Superior temporal gyrus (tissue), 1 donor: ENCODE results near the gene LRRC71.

Experiments used
- DNase-seq: peaks from one replicate; pipeline ENCODE4 v3.0.0-alpha.2; 2016; ENCODE audit errors: extremely low spot score

Gene LRRC71

DNA sequence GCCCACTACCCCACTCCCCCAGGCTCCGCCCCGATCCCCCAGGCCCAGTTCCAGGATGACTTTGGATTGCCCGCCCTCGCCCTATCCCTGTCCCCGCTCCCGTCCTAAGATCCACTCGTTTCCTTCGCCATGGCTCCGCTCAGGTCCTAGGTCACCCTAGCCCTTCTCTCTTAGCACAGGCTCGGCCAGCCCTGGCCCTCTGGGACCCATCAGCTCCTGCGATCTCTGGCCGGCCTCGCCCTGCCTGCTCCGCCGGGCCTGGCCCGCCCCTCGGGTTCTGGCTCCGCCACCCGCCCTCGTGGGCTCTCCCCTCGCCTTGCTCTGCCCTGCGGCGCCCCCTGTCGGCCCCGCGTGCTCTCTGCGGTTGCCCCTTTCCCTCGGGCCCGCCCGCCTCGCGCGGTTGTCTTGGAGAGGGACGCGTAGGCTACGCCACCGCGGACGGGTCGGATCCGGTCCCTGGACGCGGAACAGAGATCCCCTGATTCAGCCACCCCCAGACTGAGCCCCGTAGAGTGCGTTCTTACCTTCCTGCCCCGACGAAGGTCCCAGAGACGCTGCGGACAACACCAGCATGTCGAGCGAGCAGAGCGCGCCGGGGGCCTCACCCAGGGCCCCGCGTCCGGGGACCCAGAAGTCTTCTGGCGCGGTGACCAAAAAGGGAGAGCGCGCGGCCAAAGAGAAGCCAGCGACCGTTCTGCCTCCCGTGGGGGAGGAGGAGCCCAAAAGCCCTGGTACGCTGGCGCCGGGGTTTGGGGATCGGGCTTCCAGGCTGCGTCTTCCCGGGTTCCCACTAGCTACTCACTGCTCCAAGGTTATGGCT, at the start of gene LRRC71:
TSS of gene LRRC71 (plus strand) at position 400 of the 820 bp plus-strand sequence. CDS start at position 572, 172 bp downstream.
- peak; percentile 52 for DNase-seq

DNA sequence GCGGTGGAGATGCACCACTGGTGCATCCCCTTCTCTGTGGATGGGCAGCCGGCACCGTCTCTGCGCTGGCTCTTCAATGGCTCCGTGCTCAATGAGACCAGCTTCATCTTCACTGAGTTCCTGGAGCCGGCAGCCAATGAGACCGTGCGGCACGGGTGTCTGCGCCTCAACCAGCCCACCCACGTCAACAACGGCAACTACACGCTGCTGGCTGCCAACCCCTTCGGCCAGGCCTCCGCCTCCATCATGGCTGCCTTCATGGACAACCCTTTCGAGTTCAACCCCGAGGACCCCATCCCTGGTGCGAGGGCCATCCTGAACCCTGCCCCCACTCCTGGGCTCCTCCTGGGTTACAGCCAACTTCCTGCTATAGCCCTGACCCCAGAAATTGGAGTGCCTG, 46.8 kb upstream of the LRRC71 start:
- no peak for DNase-seq

DNA sequence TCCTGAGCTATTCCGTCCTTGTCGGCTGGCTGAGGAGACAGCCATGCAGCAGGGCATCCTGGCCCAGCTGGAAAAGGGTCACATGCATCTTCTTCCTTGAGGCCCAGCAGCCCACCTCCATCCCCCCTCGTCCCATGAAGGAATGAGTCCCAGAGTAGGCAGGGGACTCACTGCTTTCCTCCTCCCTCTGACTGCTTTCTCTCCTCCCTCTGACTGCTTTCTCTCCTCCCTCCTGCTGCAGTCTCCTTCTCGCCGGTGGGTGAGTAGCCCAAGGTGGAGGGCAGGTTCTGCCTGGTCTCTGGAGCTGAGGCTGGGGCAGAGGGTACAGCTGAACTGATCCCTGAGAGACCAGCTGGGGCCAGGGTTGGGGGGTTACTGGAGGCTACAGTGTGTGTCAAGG, 46.3 kb upstream of the LRRC71 start:
- no peak for DNase-seq

DNA sequence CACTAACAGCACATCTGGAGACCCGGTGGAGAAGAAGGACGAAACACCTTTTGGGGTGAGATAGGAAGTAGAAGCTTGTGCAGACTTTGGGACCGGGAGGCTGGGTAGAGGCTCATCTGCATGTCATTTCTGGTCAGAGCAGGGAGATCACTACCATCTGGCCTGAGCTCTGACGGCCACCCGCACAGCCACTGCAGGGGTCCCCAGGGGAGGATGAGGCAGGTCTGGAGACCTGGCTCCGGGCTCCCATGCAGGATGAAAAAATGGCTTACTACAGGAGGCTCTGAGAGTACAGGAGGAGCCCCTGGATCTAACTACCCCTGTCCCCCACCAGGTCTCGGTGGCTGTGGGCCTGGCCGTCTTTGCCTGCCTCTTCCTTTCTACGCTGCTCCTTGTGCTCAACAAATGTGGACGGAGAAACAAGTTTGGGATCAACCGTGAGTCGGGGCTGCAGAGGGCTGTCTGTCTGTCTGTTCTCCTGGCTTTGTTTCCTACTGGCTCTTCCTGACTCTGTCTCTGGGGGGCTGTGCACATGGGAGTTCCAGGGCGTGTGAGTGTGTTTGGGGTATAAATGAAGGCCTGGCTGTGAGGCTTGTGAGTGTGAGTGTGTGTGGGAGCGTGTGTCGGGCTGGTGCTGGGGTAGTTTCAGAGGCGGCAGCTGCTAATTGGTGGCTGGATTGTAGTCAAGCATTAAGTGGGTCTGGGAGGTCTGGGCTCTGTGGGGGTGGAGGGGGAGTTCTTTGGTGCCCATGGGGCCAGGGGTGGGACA, 45.7 kb upstream of the LRRC71 start:
- no peak for DNase-seq

DNA sequence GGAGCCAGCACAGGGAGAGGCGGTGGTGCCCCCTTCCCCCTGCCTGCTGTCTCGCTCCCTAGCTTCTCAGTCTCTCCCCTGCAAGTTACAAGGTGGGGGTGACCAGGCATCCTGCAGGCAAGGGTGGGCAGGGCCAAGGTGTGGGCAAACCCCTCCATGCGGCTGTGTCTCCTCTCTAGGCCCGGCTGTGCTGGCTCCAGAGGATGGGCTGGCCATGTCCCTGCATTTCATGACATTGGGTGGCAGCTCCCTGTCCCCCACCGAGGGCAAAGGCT, 45.2 kb upstream of the LRRC71 start:
- DNase-seq, result no peak

DNA sequence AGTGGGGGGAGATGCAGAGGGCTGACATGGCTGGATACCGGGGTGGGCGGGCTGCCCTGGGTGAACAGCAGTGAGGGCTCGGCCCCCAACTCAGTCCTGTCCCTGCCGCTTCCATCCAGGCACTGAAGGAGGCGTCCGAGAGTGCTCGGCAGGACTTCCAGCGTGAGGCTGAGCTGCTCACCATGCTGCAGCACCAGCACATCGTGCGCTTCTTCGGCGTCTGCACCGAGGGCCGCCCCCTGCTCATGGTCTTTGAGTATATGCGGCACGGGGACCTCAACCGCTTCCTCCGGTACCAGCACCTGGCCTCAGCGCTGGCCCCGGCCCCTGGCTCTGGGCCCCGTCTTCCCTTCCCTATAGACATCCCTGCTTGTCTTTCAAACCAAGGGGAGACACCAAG, 44.2 kb upstream of the LRRC71 start:
- DNase-seq, result no peak

DNA sequence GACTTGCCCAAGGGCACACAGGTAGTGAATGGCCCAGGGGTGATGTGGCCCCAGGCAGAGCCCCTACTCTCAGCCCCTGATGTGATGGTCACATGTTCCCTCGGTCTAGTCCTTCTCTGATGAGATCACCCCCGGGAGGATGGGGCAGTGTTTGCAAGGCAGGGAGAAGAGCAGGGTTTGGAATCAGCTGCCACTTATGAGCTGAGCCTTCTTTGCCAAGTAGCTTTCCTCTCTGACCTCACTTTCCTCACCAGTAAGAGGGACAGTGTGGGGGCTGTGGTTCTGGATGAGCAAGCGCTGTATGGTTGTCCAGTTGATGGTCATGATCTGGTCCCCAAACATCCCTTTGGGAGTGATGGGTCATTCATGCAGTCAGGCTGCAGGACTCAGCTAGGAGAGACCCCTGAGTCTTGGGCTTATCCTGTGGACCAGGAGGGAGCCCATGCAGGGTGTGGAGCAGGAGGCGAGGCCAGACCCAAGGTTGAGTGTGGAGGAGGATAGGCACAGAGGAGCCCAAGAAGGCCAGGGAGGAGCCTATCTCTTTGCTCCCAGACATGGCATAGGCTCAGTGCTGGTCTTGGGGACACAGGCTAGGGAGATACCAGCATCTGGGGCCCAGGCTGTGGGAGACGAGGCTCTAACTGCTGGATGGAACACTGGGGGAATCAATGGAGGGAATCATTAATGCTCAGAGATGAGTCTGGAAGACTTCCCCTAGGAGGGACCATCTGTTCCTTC, 42.8 kb upstream of the LRRC71 start:
- DNase-seq, result no peak

DNA sequence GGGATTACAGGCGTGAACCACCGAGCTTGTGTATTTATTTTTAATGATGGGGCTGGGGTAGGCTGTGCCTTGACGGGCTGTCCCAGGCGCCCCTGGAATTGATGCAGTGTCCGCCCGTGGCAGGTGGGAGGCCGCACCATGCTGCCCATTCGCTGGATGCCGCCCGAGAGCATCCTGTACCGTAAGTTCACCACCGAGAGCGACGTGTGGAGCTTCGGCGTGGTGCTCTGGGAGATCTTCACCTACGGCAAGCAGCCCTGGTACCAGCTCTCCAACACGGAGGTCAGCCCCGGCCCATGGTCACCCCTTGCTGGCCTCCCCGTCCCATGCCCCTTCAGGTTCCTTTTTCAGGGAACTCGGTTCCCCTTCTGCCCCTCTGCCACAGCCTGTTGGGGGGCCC, 40.6 kb upstream of the LRRC71 start:
- no peak for DNase-seq

DNA sequence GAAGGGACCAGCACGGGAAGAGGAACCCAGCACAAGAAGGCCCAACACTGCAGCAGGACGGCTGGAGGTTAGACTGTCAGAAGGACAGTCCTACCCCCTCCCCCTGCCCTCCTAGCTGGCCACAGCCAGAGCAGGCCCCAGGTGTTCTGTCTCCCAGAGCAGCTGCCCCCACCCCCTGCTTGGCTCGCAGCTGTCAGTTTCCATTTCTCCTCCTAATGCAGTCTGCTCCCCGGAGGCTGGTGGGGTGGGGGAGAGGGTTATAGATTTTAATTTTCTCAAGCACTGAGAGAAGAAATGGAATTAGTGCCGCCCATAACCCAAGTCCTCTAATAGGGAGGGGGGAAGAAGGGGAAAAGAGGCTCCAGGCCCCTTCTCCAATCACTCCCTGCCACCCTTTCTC, 40.0 kb upstream of the LRRC71 start:
- no peak for DNase-seq

DNA sequence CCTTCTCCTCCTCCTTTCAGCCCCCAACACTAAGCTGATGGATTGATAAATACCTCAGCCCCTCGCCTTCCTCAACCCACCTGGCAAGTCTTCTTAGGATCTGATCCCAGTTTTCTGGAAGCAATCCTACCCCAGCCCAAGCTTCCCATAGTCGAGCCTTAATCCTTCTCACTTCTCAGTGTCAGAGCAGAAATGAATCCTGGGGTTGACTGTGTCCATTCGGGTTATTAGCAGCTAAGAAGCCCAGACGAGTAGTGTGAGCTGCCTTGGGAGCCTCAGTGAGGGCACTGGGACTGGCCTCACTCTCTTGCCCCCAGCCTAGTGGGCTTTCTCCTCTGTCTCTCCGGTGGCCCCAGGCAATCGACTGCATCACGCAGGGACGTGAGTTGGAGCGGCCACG, 39.3 kb upstream of the LRRC71 start:
- DNase-seq, result no peak

DNA sequence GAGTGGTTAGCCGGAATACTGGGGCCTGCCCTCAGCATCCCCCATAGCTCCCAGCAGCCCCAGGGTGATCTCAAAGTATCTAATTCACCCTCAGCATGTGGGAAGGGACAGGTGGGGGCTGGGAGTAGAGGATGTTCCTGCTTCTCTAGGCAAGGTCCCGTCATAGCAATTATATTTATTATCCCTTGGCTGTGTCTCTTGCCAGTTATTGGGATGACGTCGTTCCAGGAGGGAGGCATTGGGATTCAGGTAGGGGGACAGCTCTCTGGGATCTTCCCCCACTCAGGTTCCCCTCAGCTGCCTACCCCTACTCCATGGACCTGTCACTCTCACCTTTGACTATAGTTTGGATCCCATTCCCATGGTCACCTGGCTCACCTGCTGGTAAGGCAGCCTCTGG, 38.8 kb upstream of the LRRC71 start:
- DNase-seq, result no peak

DNA sequence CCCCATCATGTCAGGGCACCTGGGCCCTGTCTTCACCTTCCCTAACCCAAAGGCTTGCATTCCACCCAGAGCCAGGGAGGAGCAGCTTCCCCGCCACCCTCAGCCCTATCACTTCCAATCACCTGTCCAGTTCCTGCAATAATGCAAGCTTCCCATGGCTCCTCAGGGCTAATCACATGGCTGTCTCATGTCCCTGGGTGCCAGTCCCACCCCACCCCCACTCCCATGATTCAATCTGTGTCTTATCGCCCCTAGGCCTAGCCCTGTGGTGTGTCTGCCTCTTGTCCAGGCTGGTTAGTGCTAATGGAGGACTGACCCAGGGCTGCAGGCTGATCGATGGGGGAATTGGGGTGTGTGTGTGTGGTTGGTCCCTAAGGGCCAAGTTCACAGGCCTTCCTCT, 37.9 kb upstream of the LRRC71 start:
- DNase-seq, result no peak

DNA sequence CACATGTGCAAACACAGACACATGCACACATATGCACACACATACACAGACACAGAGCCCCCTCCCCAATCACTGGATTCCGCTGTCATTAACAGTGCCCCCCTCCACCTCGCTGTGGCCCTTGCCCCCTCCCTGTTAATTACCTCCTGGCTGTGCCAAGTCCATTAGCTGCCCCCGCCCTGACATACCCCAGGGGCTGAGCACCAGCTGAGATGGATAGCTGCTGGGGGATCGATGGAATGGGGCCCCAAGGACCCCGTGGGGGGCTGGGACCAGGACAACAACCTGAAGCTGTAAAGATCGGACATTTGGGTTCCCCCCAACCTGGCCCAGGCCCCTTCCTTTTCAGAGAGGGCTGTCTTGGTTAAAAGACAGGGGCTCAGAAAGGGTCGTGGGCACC, 36.5 kb upstream of the LRRC71 start:
- no peak for DNase-seq

DNA sequence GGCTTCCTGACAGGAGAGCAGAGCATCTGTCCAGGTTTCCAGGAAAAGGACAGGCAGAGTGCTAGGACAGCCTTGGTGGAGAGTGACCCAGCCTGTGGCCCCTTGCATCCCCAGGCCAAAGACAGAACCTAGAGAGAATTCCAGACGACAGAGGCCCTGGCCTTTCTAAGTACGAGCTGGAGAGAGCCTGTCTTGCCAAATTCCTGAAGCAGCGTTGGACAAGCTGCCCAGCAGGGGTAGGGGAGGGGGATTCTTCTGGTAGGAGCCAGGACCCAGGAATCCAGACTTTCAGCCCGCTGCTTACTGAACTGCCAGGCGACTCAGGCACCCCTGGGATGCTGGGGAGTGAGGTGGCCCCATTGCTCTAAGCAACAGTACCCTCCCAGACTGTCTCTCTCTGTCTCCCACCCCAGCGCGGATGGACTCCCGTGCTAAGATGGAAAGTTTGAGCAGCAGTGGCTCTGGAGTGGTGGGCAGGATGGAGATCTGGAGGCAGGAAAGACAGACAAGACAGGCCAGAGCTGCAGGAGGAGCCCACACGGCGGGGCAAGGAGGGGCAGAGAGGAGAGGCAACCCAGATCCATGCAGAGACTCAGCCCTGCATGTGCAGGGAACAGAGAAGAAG, 35.8 kb upstream of the LRRC71 start:
- no peak for DNase-seq

DNA sequence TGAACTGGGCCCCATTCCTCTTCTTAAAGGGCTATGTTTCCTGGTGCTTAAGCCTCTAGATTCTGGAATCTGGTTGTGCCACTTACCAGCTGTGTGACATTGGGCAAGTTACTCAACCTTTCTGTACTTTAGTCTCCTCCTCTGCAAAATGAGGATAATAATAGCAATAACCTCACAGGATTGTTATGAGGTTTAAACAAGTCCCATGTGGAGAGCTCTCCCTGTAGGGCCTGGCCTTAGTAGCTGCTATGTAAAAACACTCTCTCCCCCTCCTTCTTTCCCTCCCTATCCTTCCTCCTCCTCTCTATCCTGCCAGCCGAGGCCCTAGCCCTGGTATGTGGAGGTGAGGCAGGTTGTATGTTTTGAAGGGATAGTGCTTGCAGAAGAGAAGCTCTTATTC, 35.1 kb upstream of the LRRC71 start:
- DNase-seq, result no peak

DNA sequence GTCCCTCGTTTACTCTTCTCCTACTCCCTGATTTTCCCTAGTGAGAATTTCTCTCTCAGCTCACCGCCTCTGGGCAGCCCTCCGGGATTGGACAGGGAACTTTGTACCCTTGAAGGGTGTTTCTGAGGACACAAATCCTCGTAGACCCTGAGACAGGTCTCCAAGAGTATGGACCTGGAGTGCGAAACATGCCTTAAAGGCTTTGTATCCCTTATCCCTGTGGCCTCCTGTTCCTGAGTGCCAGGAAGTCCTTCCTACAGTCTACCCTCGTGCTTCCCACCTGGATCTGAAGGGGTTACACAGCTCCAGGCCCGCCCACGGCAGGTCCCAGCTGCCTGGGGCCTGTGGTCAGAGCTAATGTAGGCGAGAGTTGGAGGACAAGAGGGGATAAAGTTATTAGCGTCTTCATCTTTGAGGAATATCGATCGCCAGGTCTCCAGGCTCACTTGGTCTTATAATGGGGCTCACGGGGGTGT, 34.5 kb upstream of the LRRC71 start:
- DNase-seq, result no peak

DNA sequence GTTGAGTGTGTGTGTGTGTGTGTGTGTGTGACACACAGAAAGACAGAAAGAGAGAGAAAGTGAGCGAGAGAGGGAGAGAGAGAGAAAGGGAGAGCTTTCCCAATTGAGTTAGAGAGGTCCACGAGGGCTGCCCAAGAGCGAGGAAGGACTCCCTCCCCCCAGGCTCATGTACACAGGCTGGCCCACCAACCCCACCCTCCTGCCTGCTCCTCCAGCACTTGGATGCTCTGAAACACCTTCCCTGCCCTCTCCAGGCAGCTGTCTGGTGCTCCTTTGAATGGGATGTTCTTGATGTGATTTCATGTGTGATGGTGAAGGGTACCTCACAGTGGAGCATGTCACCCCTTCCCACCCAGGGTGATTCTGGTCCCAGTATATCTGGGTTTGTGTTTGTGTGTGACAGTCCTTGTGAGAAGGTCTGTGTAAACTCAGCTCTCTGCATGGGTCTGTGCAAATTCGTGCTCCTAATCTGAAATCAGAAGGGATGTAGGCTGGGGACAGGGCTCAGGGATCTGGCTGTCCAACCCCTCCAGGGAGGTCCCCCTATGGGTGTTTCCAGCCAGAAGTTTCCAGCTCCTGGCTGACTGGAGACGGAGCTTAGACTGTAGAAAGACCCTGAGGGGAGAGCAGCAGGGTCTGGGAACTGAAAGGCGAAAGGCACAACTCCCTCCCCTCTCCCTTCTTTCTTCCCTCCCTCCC, 33.7 kb upstream of the LRRC71 start:
- DNase-seq, result no peak

DNA sequence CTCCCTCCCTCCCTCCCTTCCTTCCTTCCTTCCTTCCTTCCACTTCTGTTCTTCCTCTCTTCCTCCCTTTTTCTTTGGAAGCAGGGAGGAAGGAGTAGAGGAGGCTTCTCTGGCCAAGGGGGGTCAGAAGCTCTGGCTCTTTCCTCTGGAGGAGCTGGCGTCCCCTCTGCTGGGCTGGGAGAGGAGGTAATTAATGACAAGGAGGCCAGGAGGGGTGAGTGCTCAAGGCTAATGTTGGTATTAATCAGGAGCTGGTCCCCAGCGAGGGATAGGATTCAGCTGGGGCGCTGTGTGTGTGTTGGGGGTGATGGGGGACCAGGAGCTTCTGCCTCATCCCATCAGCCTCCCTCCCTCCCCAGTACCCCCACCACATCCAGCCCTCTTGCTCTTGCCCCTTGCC, 33.1 kb upstream of the LRRC71 start:
- no peak for DNase-seq

DNA sequence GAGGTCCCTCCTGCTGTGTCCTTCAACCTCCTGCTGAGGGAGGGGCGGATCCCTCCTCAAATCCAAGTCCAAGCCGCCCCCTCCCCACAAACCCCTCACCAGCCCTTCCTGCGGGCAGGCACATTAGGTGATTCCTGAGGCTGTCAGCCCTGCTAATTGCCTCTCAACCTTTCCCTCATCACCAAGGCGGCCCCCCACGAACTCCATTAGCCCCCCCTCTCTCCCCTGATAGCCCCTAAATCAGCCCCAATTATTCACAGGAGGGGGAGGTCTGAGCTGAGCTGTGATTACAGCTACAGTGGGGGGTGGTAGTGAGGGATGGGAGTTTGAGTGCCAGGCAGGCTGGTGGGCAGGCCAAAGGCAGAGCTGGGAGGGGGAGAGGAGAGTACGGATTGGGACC, 32.7 kb upstream of the LRRC71 start:
- no peak for DNase-seq

DNA sequence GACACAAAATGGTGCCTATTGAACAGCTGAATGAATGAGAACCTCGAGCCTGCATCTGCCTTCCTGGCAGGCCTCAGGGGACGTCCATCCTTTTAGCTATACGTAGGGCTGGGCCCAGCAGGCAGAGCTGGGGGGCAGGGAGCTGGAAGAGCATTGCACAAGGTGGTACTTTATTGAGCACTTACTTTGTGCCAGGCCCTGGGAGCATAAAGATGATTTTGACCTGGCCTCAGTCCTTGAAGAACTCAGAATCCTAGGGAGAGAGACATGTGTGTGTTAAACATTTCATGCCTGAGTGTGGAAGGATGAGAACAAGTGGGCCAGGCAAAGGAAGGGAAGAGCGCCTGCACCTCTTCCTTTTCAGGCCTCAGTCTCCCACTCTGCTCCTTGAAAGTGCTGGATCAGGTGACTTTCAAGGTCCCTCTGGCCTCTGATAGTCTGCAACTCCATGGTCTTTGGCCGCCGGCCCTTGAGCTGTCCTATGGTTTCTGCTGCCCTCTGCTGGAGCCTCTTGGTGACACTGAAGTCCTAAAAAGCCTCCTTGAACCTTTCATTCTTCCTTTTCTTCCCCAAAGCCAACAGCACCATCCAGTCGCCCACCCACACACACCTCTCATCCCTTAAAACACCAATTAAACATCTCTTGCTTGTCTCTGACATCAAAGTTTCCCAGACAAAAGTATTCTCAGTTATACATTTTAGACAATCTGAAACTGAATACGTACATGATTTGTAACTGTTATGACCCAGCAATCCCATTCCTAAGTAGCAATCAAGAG, 30.4 kb upstream of the LRRC71 start:
- peak; percentile 93 for DNase-seq
